Thoracic aorta (tissue), 2 donors: Measurements from ENCODE around the gene PRICKLE1. TPM values are rescaled to one million over a fixed set of nuclear protein-coding genes. Genes with fewer than 3 reads are reported as not detected.

Source experiments
- ATAC-seq: fragments of 150-250 bp; one replicate; pipeline ENCODE4 v1.8.0; 2017; ENCODE audit warnings: low read depth; ENCODE audit not compliant: insufficient number of reproducible peaks, low FRiP score
- DNase-seq: peaks from one replicate; pipeline ENCODE4 v3.0.0-alpha.2; 2020; ENCODE audit warnings: low spot score
- H3K27ac ChIP-seq, 2 donors: fragments of 200-600 bp; sonication (generic); 1 replicate in 1 of 2; 2 replicates in 1 of 2; pipeline ENCODE4 v1.5.1; 2016; ENCODE audit warnings: mild to moderate bottlenecking in 2 of 2, moderate library complexity in 2 of 2
- H3K27me3 ChIP-seq: fragments of 200-600 bp; sonication (generic); replicated peaks from 2 replicates; pipeline ENCODE4 v1.6.0; 2016; ENCODE audit warnings: mild to moderate bottlenecking; ENCODE audit not compliant: insufficient read depth
- H3K36me3 ChIP-seq: fragments of 200-600 bp; sonication (generic); one replicate; pipeline ENCODE4 v1.5.1; 2016
- H3K4me1 ChIP-seq, 2 donors: fragments of 200-600 bp; sonication (generic); 1 replicate in 1 of 2; 2 replicates in 1 of 2; pipeline versions ENCODE4 v1.5.1 to v1.6.0; 2016; ENCODE audit warnings: low read depth in 2 of 2, mild to moderate bottlenecking in 1 of 2; ENCODE audit not compliant: control insufficient read depth in 1 of 2
- H3K4me3 ChIP-seq: fragments of 200-600 bp; sonication (generic); 2 replicates; pipeline ENCODE4 v1.5.1; 2016; ENCODE audit warnings: mild to moderate bottlenecking
- H3K9me3 ChIP-seq: fragments of 200-600 bp; sonication (generic); 2 replicates; pipeline ENCODE4 v1.5.1; 2016
- total RNA-seq, 2 donors: library from RNA; depleted of rRNA; stranded (reverse); fragments of >200 nt; gene quantifications; one replicate each; pipeline versions ENCODE4 v1.1.0 to v1.2.3, GENCODE V29; 2016
- TF ChIP-seq, protein P1 (sequence below): fragments of 200-600 bp; sonication (generic); IDR thresholded peaks from one replicate; pipeline ENCODE4 v1.5.1; 2019; ENCODE audit warnings: antibody characterized with exemption

Gene PRICKLE1
- total RNA-seq, 2 donors from 2014 or later, result 3.9 to 11.5 TPM

DNA sequence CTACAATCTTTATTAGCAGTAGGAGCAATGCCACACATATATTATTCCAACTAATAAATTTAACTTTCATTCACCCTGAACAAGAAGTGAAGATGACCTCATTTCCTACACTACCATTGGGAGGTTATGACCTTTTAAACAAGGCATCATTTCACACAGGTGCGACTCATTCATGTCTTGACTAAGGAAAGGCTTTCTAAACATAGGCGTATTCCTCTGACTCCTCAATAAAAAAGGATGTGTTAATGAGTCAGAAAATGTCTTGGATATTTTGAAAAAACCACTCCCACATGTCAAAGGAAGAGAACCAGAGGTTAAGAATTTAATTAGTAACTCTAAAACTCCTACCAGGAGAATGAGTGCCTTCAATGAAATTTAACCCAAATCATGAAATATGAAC lies 115.2 kb downstream of the PRICKLE1 start:
- Histone ChIP-seq H3K27ac (no peak overlapping the region), H3K9me3 (no peaks in the 10 kb centered on the region), H3K27me3 (no peaks in the 10 kb centered on the region), H3K4me3 (no peak overlapping the region), H3K36me3 (no peaks in the 10 kb centered on the region), H3K4me1 (no peaks in the 10 kb centered on the region)
- ATAC-seq (no peak), DNase-seq (no peak)
- TF ChIP-seq, protein P1, sequence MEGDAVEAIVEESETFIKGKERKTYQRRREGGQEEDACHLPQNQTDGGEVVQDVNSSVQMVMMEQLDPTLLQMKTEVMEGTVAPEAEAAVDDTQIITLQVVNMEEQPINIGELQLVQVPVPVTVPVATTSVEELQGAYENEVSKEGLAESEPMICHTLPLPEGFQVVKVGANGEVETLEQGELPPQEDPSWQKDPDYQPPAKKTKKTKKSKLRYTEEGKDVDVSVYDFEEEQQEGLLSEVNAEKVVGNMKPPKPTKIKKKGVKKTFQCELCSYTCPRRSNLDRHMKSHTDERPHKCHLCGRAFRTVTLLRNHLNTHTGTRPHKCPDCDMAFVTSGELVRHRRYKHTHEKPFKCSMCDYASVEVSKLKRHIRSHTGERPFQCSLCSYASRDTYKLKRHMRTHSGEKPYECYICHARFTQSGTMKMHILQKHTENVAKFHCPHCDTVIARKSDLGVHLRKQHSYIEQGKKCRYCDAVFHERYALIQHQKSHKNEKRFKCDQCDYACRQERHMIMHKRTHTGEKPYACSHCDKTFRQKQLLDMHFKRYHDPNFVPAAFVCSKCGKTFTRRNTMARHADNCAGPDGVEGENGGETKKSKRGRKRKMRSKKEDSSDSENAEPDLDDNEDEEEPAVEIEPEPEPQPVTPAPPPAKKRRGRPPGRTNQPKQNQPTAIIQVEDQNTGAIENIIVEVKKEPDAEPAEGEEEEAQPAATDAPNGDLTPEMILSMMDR, result no peak

DNA sequence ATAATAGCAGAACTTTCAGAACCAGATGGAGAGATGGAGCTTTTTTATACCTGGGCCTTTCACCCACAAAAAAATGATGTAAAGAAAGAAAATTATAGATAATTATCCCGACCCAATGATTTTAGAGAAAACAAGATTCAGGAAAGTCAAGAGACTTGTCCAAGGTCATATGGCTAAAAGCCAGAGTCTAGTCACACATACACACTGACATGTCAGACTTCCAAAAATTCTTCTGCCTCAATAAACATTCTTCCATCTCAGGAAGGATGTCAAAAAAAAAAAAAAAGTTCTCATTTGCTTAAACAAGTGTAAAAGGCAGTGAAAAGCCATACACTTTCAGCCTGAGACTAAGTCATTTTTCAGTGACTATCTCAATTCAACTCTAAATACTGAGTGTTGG lies 116.0 kb downstream of the PRICKLE1 start:
- H3K4me1 ChIP-seq, result peaks cover 0 to 8% of the 10 kb centered on the region in 2 donors
- H3K27me3 ChIP-seq, result no peaks in the 10 kb centered on the region
- H3K36me3 ChIP-seq, result no peaks in the 10 kb centered on the region
- DNase-seq (no peak), ATAC-seq (no peak)
- H3K4me3 ChIP-seq, result no peak overlapping the region
- H3K27ac ChIP-seq, result no peak overlapping the region
- no peaks in the 10 kb centered on the region for H3K9me3 ChIP-seq
- TF ChIP-seq, protein P1, result no peak

DNA sequence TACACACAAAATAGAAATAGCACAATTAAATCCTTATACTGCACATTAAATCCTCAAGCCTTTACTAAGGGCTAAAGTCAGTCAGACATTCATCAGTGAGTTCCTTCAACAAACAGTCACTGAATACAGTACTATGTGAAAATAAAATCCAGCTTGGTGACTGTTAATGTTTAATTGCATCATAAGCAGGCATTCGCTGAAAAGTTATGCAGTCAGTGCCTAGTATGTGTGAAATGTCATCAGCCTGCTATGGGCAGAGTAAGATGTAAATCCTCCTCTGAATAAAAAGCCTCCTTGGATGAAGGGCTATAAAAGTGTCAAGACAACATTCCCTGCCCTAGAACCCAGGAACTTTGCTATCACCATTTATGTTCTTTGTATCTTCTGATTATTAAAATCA lies 116.4 kb downstream of the PRICKLE1 start:
- ATAC-seq (no peak), DNase-seq (no peak)
- H3K4me1 ChIP-seq, result peaks cover 0 to 11% of the 10 kb centered on the region in 2 donors
- H3K36me3 ChIP-seq, result no peaks in the 10 kb centered on the region
- TF ChIP-seq, protein P1, result no peak
- H3K4me3 ChIP-seq, result no peak overlapping the region
- H3K27me3 ChIP-seq, result no peaks in the 10 kb centered on the region
- H3K27ac ChIP-seq, result no peak overlapping the region
- no peaks in the 10 kb centered on the region for H3K9me3 ChIP-seq

DNA sequence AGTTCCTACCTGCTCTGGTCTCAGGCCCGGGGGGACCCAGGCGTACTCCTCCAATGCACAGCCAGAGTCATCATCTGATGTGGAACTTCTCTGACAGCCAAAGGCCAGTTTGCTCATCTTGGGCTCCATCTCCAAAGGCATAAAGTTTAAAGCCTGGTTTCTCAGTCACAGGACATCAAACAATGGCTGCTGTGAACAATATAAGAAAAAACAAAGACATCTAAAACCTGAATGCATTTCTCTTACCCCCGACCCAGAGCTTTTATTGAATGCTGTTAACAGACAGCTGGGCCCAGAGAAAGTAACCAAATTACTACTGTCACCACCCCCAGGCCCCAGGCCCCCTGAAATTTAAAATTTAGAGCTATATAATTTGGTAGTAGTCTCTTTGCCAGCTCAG lies 117.2 kb downstream of the PRICKLE1 start:
- H3K27me3 ChIP-seq, result no peaks in the 10 kb centered on the region
- H3K9me3 ChIP-seq, result no peaks in the 10 kb centered on the region
- DNase-seq (no peak), ATAC-seq (no peak)
- peaks cover 0 to 11% of the 10 kb centered on the region in 2 donors for H3K4me1 ChIP-seq
- H3K4me3 ChIP-seq, result no peak overlapping the region
- H3K36me3 ChIP-seq, result no peaks in the 10 kb centered on the region
- TF ChIP-seq, protein P1, result no peak
- no peak overlapping the region for H3K27ac ChIP-seq

DNA sequence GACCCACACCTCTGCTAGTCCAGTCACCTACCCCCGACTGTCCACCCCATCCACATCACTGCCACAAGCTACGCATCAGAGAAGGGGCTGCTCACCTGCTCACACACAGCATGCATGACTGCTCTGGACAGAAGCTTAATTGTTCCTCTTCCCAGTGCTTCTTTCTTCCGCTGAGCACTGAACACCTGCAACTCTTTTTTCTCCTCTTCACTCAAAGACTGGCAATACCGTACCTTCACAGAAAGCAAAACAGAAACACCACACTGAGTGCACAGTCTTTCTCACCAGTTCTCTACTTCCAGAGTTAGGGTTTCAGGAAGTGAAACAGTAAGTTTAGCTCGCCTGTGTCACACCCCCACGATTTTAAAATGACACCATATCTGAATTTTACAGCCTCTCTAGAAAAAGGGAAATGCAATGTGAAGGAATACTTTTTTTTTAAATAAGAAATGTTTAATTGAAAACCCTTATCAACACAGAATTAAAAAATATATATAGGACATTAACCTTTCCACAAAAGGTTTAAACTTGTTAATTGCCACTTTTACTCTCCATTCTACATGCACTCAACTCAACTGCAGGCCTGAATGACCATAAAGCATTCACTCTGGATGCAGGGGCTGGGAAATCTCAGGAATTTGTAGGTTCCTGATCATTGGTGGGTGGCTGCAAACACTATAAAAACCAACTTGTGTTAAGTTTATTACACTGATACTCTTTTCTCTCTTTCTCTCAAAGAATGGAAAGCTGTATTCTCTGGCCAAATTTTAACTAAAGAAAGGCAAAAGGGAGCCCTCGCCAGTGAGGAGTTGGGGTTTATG lies 120.0 kb downstream of the PRICKLE1 start:
- Histone ChIP-seq H3K27me3 (no peaks in the 10 kb centered on the region), H3K27ac (no peak overlapping the region), H3K4me1 (peaks cover 0 to 11% of the 10 kb centered on the region in 2 donors), H3K36me3 (peaks cover 11% of the 10 kb centered on the region), H3K4me3 (peak overlapping the region; percentile 25), H3K9me3 (no peaks in the 10 kb centered on the region)
- TF ChIP-seq, protein P1, result no peak
- DNase-seq (no peak), ATAC-seq (no peak)
